Large intestine (tissue), 3 donors: ENCODE data around the gene BRME1. TPM values are rescaled to one million over a fixed set of nuclear protein-coding genes. Genes with fewer than 3 reads are reported as not detected.
"Not testable (repeated sequence)": the region's sequence is repeated elsewhere in the genome, so short reads cannot be mapped to it uniquely, and the experiment has no call there.

ENCODE experiments used
- DNase-seq, 2 donors: peaks; one replicate each; pipeline versions ENCODE4 v3.0.0 to v3.0.0-alpha.2; 2013
- H3K27ac ChIP-seq: one replicate; pipeline ENCODE4 v1.5.1; 2013; ENCODE audit warnings: low read length
- H3K27me3 ChIP-seq: 2 replicates; pipeline ENCODE4 v1.6.1; 2013; ENCODE audit warnings: low read length; ENCODE audit not compliant: control insufficient read depth, insufficient read depth
- H3K36me3 ChIP-seq: 2 replicates; pipeline ENCODE4 v1.6.1; 2013; ENCODE audit warnings: low read length; ENCODE audit not compliant: control insufficient read depth, insufficient read depth
- H3K4me1 ChIP-seq: one replicate; pipeline ENCODE4 v1.6.1; 2013; ENCODE audit warnings: low read length; ENCODE audit not compliant: control insufficient read depth, insufficient read depth
- H3K4me3 ChIP-seq: one replicate; pipeline ENCODE4 v1.5.1; 2013; ENCODE audit warnings: low read length
- H3K9me3 ChIP-seq: one replicate; pipeline ENCODE4 v1.6.1; 2013; ENCODE audit warnings: mild to moderate bottlenecking, low read depth, low read length, moderate library complexity; ENCODE audit not compliant: control insufficient read depth
- WGBS: methylation state at CpG from one replicate; pipeline ENCODE4 v1.1.5; 2013; ENCODE audit warnings: low lambda C conversion rate; ENCODE audit not compliant: insufficient coverage; 5-methylcytosine and 5-hydroxymethylcytosine counted together
- polyA plus RNA-seq: library from polyadenylated mRNA; unstranded; fragments of 120-200 nt; gene quantifications from one replicate; pipeline ENCODE4 v1.2.1, GENCODE V29; 2013

The BRME1 gene
- polyA plus RNA-seq, 1 donor = 4.7 TPM

DNA sequence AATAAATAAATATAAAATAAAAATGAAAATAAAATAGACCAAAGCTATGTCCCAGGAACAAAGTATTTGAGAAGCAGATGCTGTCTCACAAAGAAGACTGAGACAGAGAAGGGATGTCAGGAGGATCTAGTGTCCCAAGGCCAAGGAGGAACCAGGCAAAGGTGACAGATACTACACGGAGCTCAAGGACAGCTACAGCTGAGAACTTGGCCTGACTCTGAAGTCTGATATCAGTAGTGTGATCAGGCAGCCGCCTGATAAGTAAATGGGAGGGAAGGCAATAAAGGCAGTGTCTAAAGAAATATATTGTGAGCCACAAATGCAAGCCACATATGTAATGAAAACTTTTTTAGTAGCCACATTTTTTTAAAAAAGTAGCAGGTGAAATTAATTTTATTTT lies 49.4 kb downstream of the BRME1 start:
- Histone ChIP-seq H3K9me3 (peaks cover 2% of the 10 kb centered on the region), H3K36me3 (no peaks in the 10 kb centered on the region), H3K27me3 (no peaks in the 10 kb centered on the region), H3K4me1 (peaks cover 15% of the 10 kb centered on the region), H3K27ac (peak overlapping the region; percentile 64), H3K4me3 (no peak overlapping the region)
- DNase-seq = peak in 1 of 2 donors; percentile 50
- WGBS = no CpG with 5 or more reads among the region's 2 CpGs

DNA sequence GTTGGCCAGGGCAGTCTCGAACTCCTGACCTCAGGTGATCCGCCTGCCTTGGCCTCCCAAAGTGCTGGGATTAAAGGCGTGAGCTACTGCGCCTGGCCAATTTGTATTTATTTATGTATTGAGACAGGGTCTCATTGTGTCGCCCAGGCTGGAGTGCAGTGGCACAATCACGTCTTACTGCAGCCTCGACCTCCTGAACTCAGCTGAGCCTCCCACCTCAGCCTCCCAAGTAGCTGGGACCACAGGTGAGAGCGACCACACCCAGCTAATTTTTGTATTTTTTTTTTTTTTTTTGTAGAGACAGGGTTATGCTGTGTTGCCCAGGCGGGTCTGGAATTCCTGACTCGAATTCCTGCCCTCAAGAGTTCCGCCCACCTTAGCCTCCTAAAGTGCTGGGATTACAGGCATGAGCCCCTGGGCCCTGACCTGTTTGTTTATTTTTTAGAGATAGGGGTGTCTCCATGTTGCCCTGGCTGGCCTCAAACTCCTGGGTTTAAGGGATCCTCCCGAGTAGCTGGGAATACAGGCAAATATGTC lies 53.7 kb downstream of the BRME1 start:
- not testable (repeated sequence) for H3K4me3 ChIP-seq, H3K9me3 ChIP-seq, DNase-seq, H3K27me3 ChIP-seq, H3K27ac ChIP-seq, H3K36me3 ChIP-seq
- H3K4me1 ChIP-seq = peaks cover 38% of the 10 kb centered on the region
- no CpG with 5 or more reads among the region's 12 CpGs for WGBS

DNA sequence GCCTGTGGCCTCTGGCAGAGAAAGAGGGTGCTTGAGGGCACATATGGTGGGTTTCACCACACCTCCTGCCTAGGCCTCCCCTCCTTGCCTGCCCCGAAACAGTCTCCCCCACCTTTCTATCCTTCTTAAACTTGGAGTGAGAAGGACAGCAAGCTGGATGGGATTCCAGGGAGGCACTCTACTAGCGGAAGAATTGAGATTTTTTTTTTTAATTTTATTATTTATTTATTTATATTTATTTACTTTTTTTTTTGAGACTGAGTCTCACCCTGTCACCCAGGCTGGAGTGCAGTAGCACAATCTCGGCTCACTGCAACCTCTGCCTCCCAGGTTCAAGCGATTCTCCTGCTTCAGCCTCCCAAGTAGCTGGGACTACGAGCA lies 54.2 kb downstream of the BRME1 start:
- not testable (repeated sequence) for H3K9me3 ChIP-seq, DNase-seq, H3K27me3 ChIP-seq, H3K4me3 ChIP-seq, H3K36me3 ChIP-seq
- H3K4me1 ChIP-seq = peaks cover 39% of the 10 kb centered on the region
- H3K27ac ChIP-seq = peak overlapping the region; percentile 84
- WGBS = no CpG with 5 or more reads among the region's 5 CpGs

DNA sequence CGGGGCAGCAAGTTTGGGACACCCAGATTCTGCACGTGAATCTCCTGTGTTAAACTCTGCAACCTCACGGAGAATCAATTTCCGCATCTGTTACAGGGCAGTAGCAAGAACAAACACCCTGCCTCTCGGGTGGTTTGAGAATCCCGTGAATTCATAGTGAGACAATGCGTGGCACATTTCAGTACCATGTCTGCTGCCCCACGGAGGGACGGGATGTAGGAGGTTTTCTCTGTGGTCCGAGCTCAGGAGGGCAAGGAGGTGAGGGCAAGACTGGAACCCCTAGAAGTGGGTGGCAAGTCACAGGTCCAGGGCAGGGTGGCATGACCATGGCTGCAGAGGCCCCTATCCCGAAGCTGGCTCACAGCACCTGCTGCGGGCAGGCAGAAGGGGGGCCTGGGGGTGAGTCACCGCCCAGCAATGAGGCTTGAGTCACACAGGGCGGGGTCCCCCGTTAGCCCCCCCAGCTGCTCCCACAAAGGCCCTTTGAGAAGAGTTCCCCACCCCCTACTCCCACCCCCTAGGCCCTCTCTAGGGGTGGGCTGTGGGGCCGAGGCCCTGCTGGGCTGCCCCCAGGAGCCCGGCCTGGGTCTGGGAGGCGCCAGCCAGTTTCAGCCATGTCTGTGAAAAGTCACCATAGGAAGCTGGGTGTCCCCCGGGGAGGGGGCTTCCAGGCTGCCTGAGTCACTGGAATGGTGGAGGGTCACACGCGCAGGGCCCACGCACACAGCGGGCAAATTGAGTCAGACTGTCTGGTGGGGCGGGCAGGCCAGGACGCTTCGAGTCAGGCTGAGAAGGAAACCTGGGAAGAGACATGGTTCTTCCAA lies 54.8 kb downstream of the BRME1 start:
- Histone ChIP-seq H3K4me1 (peaks cover 41% of the 10 kb centered on the region), H3K27me3 (no peaks in the 10 kb centered on the region), H3K4me3 (peak overlapping the region; percentile 22), H3K9me3 (peaks cover 2% of the 10 kb centered on the region), H3K36me3 (no peaks in the 10 kb centered on the region), H3K27ac (peak overlapping the region; percentile 84)
- DNase-seq = peak; percentile 93 to 96
- WGBS = no CpG with 5 or more reads among the region's 26 CpGs

DNA sequence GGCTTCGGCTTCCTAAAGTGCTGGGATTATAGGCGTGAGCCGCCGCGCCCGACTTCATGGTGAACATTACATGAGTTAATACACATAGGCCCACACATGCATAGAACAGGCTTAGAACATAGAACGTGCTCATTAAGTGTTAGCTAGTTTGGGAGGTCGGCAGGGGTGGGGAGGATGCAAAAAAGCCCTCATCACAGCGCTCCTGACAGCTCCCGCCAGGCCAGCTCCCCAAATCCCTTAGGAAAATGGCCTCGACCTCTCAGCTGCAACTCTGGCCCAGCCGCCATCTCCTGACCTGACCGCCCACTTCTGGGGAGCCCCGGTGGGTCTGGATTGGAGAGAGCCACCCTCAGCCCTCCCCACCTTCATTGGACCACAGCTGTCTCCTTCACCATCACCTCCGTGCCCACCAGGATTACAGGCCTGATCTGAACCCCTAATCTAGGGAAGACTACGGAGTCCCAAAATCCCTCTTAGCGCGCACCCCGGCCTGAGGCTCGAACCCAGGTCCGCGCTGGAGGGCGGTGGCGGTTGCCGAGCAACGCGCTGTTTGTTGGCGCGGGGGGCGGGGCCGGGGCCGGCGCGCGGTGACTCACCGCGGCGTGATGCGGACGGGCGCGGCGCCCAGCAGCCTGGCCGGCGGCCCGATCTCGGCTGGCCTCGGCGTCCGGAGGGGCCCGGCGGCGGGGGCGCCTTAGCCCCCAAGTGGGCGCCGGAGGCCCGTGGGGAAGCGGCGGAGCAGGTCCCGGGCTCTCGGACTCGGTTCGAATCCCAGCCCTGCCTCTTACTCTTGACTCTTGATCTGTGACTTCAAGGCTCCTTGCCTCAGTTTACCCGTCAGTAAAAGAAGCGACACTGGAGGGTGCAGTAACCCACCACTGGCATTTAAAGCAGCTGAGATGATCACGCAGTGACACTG lies 55.7 kb downstream of the BRME1 start:
- peaks cover 43% of the 10 kb centered on the region for H3K4me1 ChIP-seq
- peak overlapping the region; percentile 85 for H3K27ac ChIP-seq
- H3K9me3 ChIP-seq = peaks cover 2% of the 10 kb centered on the region
- DNase-seq = peak; percentile 89 to 90
- peak overlapping the region; percentile 22 for H3K4me3 ChIP-seq
- no CpG with 5 or more reads among the region's 66 CpGs for WGBS
- no peaks in the 10 kb centered on the region for H3K27me3 ChIP-seq
- no peaks in the 10 kb centered on the region for H3K36me3 ChIP-seq

DNA sequence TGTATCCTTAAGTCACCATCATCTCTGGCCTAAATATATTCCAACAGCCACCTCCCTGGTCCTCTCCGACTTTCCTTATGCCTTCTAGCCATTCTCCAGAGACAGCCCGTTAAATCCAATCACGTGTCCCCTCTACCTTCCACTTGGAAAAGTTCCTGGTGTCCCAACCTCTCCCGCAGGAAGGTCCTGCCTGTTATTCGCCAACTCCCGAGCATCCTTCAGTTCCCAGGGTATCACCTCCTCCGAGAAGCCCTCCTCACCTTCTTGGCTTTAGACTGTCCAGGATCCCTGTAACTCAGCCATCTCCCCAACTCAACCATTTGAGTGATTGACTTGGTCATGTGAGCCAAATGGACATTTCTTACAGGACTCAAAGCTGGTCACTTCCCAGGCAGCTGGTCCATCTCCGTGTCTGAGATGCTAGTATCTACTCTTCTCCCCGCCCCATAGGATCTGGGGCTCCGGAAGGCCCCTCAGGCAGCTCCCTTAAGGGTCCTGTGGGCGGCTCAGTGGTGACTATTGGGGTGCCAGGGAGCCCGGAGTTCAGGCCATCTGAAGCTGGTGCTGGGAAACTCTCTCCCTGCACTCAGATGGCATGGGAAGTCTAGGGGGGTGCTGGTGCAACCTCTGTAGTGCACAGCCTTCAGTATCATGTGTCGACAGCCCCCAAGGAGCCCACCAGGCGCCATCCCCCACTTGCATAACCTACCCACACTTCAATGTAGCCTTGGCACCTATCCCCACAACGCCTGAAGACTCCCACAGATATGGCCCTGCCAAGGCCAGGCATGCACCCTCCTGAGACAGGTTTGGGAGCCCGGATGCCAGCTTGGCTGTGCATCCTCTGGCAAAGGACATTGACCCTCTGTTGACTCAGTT lies 56.9 kb downstream of the BRME1 start:
- Histone ChIP-seq H3K27me3 (no peaks in the 10 kb centered on the region), H3K4me1 (peaks cover 55% of the 10 kb centered on the region)

DNA sequence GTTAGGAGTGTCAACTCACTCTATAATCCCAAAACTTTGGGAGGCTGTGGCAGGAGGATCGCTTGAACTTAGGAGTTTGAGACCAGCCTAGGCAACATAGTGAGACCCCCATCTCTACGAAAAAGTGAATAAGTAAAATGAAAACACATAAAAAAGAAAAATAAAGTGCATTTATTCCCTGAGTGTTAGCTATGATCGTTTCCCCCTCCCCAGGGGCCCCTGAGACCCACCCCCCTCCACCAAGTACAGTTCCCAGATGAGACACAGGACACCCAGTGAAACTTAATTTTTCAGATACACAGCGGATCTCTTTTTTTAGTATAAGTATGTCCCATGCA lies 57.6 kb downstream of the BRME1 start:
- no peaks in the 10 kb centered on the region for H3K27me3 ChIP-seq
- DNase-seq = no peak
- 86% methylated on average over 1 of the region's 4 CpGs for WGBS
- peak overlapping the region; percentile 100 for H3K27ac ChIP-seq
- H3K9me3 ChIP-seq = no peaks in the 10 kb centered on the region
- H3K36me3 ChIP-seq = no peaks in the 10 kb centered on the region
- H3K4me3 ChIP-seq = no peak overlapping the region
- H3K4me1 ChIP-seq = peaks cover 62% of the 10 kb centered on the region

More for the DNA sequence above, 56.9 kb downstream of the BRME1 start:
- WGBS = 80% methylated on average over 1 of the region's 16 CpGs
- Histone ChIP-seq H3K4me3 (no peak overlapping the region), H3K36me3 (no peaks in the 10 kb centered on the region), H3K27ac (peak overlapping the region; percentile 100), H3K9me3 (peaks cover 2% of the 10 kb centered on the region)
- peak in 1 of 2 donors; percentile 43 for DNase-seq

DNA sequence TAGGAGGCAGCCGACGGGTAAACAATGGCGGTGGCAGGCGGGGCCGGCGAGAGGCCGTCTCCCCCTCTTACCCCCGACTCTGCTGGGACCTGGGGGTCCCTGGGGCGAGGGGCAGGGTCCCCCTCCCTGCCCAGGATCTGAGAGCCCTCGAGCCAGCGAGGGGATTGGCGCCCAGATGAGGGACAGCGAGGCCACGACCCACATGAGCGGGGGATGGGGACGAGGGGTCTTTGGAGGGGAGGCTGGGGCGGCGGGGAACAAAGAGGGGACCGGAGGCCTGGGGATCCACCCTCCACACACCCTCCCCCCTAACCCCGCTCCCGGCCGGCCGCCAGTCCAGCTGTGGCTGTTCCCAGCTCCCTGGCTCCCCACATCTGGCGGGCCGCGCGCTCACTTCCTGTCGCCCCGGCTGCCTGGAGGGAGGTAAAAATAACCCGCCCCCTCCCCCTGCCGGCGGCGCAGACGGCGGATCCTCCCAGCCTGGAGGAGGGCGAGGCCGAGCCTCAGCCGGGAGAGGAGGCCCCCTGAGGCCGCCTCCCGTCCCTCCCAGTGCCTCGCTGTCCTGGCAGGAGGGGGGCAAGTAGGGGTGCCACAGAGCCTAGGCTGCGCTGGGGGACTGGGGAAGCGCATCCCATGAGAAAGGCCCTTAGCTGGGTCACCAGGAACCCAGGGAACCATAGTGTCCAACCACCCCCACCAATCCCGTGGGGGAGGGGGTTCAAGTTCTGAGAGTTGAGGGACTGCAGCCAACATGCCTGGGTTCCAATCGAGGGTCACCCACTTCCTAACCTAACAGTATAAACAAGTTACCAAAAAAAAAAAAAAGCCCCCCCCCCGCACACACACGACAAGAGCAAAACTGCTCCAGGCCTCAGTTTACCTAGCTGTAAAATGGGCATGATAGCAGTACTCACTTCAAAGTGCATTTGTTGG lies 58.2 kb downstream of the BRME1 start:
- Histone ChIP-seq H3K27ac (peak overlapping the region; percentile 100), H3K36me3 (no peaks in the 10 kb centered on the region), H3K9me3 (no peaks in the 10 kb centered on the region), H3K4me1 (peaks cover 66% of the 10 kb centered on the region), H3K27me3 (no peaks in the 10 kb centered on the region), H3K4me3 (peak overlapping the region; percentile 60)
- WGBS = no CpG with 5 or more reads among the region's 47 CpGs
- DNase-seq = peak; percentile 95 to 98
